22Rv1 (cell line): ENCODE results near the gene MAN1C1.

ENCODE experiments used
- CTCF ChIP-seq: fragments of 450-650 bp; IDR thresholded peaks from 2 replicates; pipeline ENCODE4 v1.5.1; 2017; ENCODE audit warnings: mild to moderate bottlenecking
- ZFX ChIP-seq: fragments of 450-650 bp; IDR thresholded peaks from 2 replicates; pipeline ENCODE4 v1.6.1; 2017; ENCODE audit warnings: antibody characterized with exemption, borderline replicate concordance

GRCh38 chr1:25773441-25774125, 157.0 kb downstream of the MAN1C1 start:
- no peak for TF ChIP-seq CTCF
- no peak for TF ChIP-seq ZFX
